Muscle of leg (tissue), 11 donors: ENCODE measurements around the gene PRKCA. TPM values are rescaled to one million over a fixed set of nuclear protein-coding genes. Genes with fewer than 3 reads are reported as not detected.

Experiments used
- DNase-seq: peaks from one replicate; pipeline ENCODE4 v3.0.0; 2013
- H3K27ac ChIP-seq: one replicate; pipeline ENCODE4 v1.5.1; 2013; ENCODE audit warnings: mild to moderate bottlenecking, low read length, control low read depth
- H3K27me3 ChIP-seq: one replicate; pipeline ENCODE4 v1.6.1; 2013; ENCODE audit warnings: low read length; ENCODE audit not compliant: control insufficient read depth, insufficient read depth
- H3K36me3 ChIP-seq: one replicate; pipeline ENCODE4 v1.6.1; 2013; ENCODE audit warnings: low read length; ENCODE audit not compliant: control insufficient read depth, insufficient read depth
- H3K4me1 ChIP-seq: one replicate; pipeline ENCODE4 v1.6.1; 2013; ENCODE audit warnings: low read length; ENCODE audit not compliant: control insufficient read depth, insufficient read depth
- H3K4me3 ChIP-seq: one replicate; pipeline ENCODE4 v1.5.1; 2013; ENCODE audit warnings: low read length, control low read depth
- H3K9me3 ChIP-seq: replicated peaks from 2 replicates; pipeline ENCODE4 v1.6.1; 2013; ENCODE audit warnings: low read depth, low read length; ENCODE audit not compliant: control insufficient read depth
- WGBS: methylation state at CpG from one replicate; pipeline ENCODE4 v1.1.5; 2013; ENCODE audit warnings: missing lambda C conversion rate; ENCODE audit not compliant: insufficient coverage; 5-methylcytosine and 5-hydroxymethylcytosine counted together
- polyA plus RNA-seq, 8 donors: library from polyadenylated mRNA; unstranded; fragments of 120-200 nt; gene quantifications; one replicate each; pipeline versions ENCODE4 v1.2.1 to v1.2.3, GENCODE V29; 2013; ENCODE audit warnings: inconsistent platforms in 1 of 8, low replicate concordance in 1 of 8; ENCODE audit not compliant: insufficient read length in 8 of 8, insufficient read depth in 1 of 8
- total RNA-seq: library from RNA; stranded (reverse); fragments of 120-200 nt; gene quantifications from one replicate; pipeline ENCODE4 v1.2.4, GENCODE V29; 2013

PRKCA gene
- total and polyA plus RNA-seq, 9 donors = 2.3 to 6.5 (median 3.5) TPM

DNA sequence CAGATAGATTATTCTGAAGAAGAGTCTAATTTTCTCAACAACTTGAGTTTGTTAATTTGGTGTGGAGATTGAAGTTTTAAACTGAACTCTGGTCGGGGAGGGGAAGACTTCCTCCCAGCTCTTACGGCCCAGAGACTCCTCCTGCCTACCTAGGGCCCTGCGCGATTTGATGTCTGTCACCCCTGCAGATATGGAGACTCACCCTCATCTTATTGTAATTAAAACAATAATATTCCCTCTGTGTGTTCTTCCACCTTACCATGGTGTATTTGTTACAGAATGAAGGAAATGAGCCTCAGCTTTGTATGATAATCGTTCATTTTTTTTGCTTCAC is 348.1 kb downstream of the PRKCA start:
- no CpG with 5 or more reads among the region's 5 CpGs for WGBS
- Histone ChIP-seq H3K9me3 (no peaks in the 10 kb centered on the region), H3K4me1 (peaks cover 11% of the 10 kb centered on the region), H3K27ac (no peak overlapping the region), H3K36me3 (no peaks in the 10 kb centered on the region), H3K27me3 (no peaks in the 10 kb centered on the region), H3K4me3 (no peak overlapping the region)
- no peak for DNase-seq

DNA sequence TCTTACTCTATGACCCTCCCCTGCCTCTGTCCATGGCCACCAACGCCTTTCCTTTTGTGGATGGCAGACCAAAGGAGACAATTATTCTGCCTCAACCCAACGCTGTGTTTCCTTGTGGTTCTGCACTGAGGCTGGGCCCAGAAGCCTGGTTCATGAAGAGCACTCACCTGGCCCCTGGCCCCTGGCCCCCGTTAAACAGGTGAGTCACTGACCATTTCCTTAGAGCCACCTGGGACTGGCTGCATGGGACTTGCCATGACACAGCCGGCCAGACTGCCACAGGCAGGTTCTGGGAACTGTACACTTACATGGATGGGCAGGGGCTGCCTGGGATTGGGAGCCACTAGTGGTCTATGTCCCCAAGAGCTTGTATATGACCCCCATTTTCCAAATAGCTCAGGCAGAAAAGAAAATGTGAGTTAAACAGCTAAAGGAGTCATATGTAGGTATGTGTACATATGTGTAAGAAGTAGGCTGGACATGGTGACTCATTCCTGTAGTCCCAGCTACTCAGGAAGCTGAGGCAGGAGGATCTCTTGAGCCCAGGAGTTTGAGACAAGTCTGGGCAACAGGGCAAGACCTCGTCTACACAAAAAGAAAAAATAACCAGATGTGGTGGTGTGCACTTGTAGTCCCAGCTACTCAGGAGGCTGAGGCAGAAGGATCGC is 350.6 kb downstream of the PRKCA start:
- H3K27ac ChIP-seq = no peak overlapping the region
- no peaks in the 10 kb centered on the region for H3K36me3 ChIP-seq
- WGBS = 94% methylated on average over 5 of the region's 6 CpGs
- no peaks in the 10 kb centered on the region for H3K9me3 ChIP-seq
- peaks cover 11% of the 10 kb centered on the region for H3K4me1 ChIP-seq
- no peak overlapping the region for H3K4me3 ChIP-seq
- no peaks in the 10 kb centered on the region for H3K27me3 ChIP-seq
- no peak for DNase-seq

DNA sequence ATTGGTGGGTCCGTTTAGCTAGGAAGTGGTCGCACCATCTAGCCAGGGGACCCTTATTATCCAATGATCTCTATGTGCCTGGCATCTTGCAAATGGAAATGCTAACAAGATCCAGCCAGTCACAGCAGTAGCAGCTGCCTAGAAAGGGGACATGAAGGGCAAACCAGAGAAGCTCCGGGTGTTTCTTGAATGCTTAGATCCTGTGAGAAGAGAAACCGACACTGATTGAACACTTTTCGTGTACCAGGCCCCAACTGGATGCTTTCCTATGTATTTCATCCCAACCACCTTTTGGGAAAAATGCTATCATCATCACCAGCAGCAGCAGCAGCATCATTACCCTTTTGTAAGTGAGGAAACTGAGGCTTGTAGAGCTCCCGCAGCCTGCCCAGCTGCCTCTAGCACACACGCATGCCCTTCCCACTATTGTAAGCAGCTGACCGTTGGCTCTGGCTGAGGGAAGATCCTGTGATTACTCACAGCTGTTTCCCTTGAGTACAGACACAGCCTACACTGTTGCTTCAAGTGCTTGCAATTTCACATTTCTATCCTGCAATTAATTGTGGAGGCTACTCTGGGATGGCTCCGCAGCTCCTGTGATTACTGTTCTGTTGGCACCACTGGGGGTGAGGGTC is 351.8 kb downstream of the PRKCA start:
- Histone ChIP-seq H3K27ac (no peak overlapping the region), H3K9me3 (no peaks in the 10 kb centered on the region), H3K4me3 (no peak overlapping the region), H3K4me1 (peaks cover 11% of the 10 kb centered on the region), H3K27me3 (no peaks in the 10 kb centered on the region), H3K36me3 (no peaks in the 10 kb centered on the region)
- peak; percentile 68 for DNase-seq
- 56% methylated on average over 3 of the region's 9 CpGs for WGBS

DNA sequence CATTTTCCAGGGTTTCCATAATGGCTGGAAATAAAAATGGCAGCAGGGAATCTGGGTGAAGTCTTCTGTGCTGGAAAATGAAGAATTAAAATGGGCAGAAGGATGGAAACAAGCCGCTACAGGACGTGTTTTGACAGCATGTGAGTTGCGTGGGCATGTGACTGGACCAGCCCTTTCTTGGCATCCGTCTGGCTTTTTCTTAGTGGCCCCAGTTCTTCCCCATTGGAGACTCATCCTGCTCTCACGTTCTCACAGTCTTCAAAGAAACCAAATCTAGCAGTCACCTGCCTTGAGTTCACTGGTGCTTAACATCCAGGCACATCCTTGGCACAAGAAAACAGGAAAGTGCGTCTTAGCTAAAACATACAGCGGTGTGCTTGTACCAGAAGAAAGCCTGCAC is 352.4 kb downstream of the PRKCA start:
- Histone ChIP-seq H3K4me3 (no peak overlapping the region), H3K36me3 (no peaks in the 10 kb centered on the region), H3K27me3 (no peaks in the 10 kb centered on the region), H3K27ac (no peak overlapping the region), H3K4me1 (peaks cover 11% of the 10 kb centered on the region), H3K9me3 (no peaks in the 10 kb centered on the region)
- no peak for DNase-seq
- WGBS = 79% methylated on average over 7 of the region's 7 CpGs

DNA sequence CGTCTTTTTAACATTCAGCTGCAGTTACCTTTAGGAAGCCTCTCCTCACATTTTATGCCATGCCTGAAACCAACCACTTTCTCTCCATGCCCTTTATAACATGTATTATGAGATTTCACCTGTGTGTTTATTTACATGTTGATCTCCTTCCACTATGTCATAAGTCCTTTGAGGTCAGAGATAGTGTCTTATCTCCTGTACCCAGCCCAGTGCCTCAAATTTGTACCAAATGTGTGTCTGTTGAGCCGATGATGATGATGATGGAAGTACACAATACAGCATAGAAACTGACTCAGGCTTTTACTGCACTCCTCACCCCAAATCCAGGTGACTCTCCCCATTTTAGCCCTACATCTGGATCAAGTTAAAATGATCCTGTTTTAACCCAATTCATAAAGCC is 353.0 kb downstream of the PRKCA start:
- Histone ChIP-seq H3K27ac (no peak overlapping the region), H3K36me3 (no peaks in the 10 kb centered on the region), H3K4me1 (peaks cover 11% of the 10 kb centered on the region), H3K9me3 (no peaks in the 10 kb centered on the region), H3K4me3 (no peak overlapping the region), H3K27me3 (no peaks in the 10 kb centered on the region)
- WGBS = 100% methylated on average over 1 of the region's 2 CpGs
- DNase-seq = no peak

DNA sequence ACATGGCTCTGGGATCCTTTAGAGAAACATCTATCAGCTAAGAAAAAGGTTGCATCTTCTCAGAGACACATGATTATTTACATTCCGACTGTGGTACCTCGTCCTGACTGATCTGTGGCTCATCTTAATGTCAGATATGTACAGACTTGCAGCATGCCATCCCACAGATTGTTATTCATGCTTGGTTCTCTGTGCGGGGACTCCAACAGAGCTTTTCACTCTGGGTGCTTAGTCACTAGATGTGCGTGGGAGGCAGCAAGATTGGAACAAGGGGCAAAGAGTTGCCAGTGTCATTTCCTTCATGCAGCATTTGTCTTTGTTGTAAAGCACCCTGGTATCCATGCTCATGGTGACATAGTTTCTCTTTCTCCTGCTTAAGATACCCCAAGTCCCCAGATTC is 353.4 kb downstream of the PRKCA start:
- Histone ChIP-seq H3K36me3 (no peaks in the 10 kb centered on the region), H3K4me1 (peaks cover 11% of the 10 kb centered on the region), H3K9me3 (no peaks in the 10 kb centered on the region), H3K27ac (no peak overlapping the region), H3K4me3 (no peak overlapping the region), H3K27me3 (no peaks in the 10 kb centered on the region)
- WGBS = 67% methylated on average over 4 of the region's 4 CpGs
- DNase-seq = no peak

DNA sequence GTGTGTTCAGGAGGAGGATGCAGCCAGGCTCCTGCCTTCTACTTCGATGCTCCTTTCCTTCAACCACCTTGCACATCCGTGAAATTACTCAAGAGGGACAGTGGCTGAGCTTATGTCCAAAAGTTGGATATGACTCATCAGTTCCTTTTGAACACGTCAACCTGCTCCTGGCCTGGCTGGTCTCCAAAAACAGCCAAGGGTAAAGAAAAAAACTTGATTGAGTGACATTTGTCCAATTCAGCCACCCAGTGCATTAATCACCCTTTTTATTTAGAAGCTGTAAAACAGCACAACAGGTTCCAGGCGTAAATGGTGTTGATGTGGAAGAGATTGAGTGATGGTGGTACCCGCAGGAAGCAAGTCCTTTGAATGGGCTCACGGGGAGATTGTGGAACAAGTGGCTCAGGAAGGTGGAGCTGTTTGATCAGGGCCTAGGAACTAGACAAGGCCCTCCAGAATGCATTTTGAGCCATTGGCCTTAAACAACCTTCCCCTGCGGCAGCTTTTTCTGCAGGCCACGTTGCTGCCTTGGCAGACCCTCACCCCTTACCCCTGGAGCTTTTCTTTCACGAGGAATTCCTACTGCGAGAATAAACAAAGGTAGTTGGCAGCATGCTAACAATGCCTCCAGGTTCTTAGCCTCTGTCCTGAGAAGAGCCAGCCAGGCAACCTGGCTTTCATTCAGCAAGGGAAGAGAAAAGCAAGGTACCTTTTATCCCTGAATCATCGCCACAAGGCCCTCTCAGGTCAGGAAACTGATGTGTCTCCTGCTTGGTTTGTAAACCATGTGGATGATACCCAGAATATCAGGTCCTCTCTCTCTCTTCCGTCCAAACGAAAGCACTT is 359.2 kb downstream of the PRKCA start:
- H3K9me3 ChIP-seq = no peaks in the 10 kb centered on the region
- no peaks in the 10 kb centered on the region for H3K27me3 ChIP-seq
- H3K27ac ChIP-seq = no peak overlapping the region
- H3K4me1 ChIP-seq = peaks cover 2% of the 10 kb centered on the region
- H3K4me3 ChIP-seq = no peak overlapping the region
- no peaks in the 10 kb centered on the region for H3K36me3 ChIP-seq
- no peak for DNase-seq
- WGBS = 76% methylated on average over 10 of the region's 13 CpGs

DNA sequence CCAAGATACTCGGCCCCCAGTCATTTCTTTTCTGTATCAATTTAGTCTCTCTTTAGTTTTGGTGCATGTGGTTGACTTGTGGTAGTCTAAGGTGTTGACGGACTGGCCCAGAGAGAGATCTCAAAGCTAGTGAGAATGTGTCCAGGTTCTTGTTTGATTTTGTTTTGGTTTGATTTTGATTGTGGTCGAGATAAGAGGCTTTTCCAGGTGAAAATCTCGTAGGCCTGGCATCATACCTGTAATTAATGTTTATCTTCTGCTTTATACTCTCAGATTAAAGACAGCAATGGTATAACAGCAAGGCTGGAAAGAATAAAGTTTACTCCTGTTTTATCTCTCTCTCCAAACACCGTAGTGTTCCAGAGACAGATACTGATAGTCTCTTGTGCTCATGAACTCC is 360.1 kb downstream of the PRKCA start:
- Histone ChIP-seq H3K4me3 (no peak overlapping the region), H3K27ac (no peak overlapping the region)
- no CpG with 5 or more reads among the region's 5 CpGs for WGBS

DNA sequence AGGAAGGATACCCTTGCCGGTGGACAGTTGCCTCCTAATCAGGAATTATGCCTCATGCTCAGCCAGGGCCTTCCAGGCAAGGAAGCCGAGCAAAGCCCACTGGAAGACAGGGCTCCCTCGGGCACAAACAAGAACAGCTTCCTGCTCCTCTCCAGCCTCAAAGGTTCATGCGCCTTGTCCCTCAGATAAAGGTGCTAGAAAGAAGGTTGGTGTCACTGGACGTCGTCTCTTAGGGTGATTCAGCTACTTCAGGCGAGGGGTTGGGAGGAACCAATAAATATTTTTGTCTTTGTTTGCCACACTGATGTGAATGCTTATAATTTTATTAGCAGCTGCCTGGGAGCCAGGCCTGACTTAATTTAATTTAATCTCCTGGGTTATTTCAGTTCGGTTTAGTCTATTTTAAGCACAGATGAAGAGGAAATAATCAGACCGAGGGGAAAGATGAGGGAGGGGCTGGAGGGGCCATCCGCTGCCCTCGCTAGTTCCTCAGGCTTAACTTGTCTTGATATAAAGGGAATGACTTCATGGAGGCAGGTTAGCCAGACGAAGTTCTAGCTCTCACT is 360.7 kb downstream of the PRKCA start:
- Histone ChIP-seq H3K27me3 (no peaks in the 10 kb centered on the region), H3K27ac (no peak overlapping the region), H3K4me3 (no peak overlapping the region), H3K36me3 (no peaks in the 10 kb centered on the region), H3K4me1 (peaks cover 2% of the 10 kb centered on the region), H3K9me3 (no peaks in the 10 kb centered on the region)
- no peak for DNase-seq
- WGBS = 78% methylated on average over 3 of the region's 12 CpGs

More for the DNA sequence above, 360.1 kb downstream of the PRKCA start:
- H3K36me3 ChIP-seq = no peaks in the 10 kb centered on the region
- no peaks in the 10 kb centered on the region for H3K27me3 ChIP-seq
- no peak for DNase-seq
- no peaks in the 10 kb centered on the region for H3K9me3 ChIP-seq
- H3K4me1 ChIP-seq = peaks cover 2% of the 10 kb centered on the region

DNA sequence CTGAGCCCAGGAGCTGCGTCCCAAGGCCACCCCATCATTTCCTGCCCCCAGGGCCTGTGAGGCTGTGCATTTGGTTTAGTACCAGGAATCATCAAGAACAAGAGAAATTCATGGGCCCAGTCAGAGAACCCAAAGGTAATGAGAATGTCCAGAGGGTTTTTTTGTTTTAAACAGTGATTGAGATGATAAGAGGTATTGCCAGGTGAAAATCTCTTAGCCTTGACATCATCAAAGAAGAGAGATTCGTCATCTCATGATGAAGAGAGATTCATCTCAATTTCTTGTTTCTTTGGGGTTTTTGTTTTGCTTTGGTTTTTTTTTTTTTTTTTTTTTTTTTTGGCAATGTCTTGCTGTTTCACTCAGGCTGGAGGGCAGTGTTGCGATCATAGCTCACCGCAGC is 361.9 kb downstream of the PRKCA start:
- no peaks in the 10 kb centered on the region for H3K36me3 ChIP-seq
- H3K4me1 ChIP-seq = peaks cover 2% of the 10 kb centered on the region
- no peaks in the 10 kb centered on the region for H3K9me3 ChIP-seq
- H3K4me3 ChIP-seq = no peak overlapping the region
- H3K27me3 ChIP-seq = no peaks in the 10 kb centered on the region
- no CpG with 5 or more reads among the region's 4 CpGs for WGBS
- H3K27ac ChIP-seq = no peak overlapping the region
- no peak for DNase-seq
